K562 (cell line): Measurements from ENCODE around the gene AMER3.

Experiments
- BRCA1 ChIP-seq, 2 experiments: fragments of 450-650 bp in 1 of 2; sonication (generic) in 1 of 2; formaldehyde crosslinking in 1 of 2; IDR thresholded peaks; 2 replicates each; pipeline versions ENCODE4 v1.5.0 to v1.6.1; 2017 to 2020; ENCODE audit warnings: mild to moderate bottlenecking in 1 of 2, missing genetic modification reagents in 1 of 2
- E2F5 ChIP-seq: sonication (generic); formaldehyde crosslinking; IDR thresholded peaks from 2 replicates; pipeline ENCODE4 v1.8.0; 2022; ENCODE audit warnings: mild to moderate bottlenecking, missing genetic modification reagents
- ESRRA ChIP-seq: fragments of 450-650 bp; IDR thresholded peaks from 2 replicates; pipeline ENCODE4 v1.6.1; 2014; ENCODE audit warnings: low read depth, mild to moderate bottlenecking, moderate library complexity, borderline replicate concordance
- EZH2 ChIP-seq: IDR thresholded peaks from 2 replicates; pipeline ENCODE4 v1.6.1; 2012; ENCODE audit warnings: low read depth, mild to moderate bottlenecking, inconsistent platforms, low read length, borderline replicate concordance
- IRF9 ChIP-seq: fragments of 450-650 bp; IDR thresholded peaks from 2 replicates; pipeline ENCODE4 v1.6.1; 2016; ENCODE audit warnings: missing biosample characterization, missing genetic modification characterization
- KDM5B ChIP-seq: fragments of 200-600 bp; sonication (generic); IDR thresholded peaks from 2 replicates; pipeline ENCODE4 v1.6.1; 2012; ENCODE audit warnings: low read depth, mild to moderate bottlenecking, moderate library complexity, low read length, control low read depth, inconsistent platforms; ENCODE audit not compliant: insufficient replicate concordance
- PATZ1 ChIP-seq: fragments of 250-450 bp; sonication (Bioruptor Pico); IDR thresholded peaks from 2 replicates; pipeline ENCODE4 v1.5.0; 2020; ENCODE audit warnings: mild to moderate bottlenecking, borderline replicate concordance
- POLR2A ChIP-seq: fragments of 450-650 bp; conservative IDR thresholded peaks from 2 replicates; pipeline ENCODE4 v1.6.1; 2016

- TF ChIP-seq IRF9: no peak
- TF ChIP-seq E2F5 (CRISPR knock-in tag): no peak
- no peak for TF ChIP-seq POLR2A
- no peak for TF ChIP-seq EZH2
- TF ChIP-seq PATZ1 (CRISPR knock-in tag): no peak
- TF ChIP-seq KDM5B: no peak
- TF ChIP-seq ESRRA: no peak
- TF ChIP-seq BRCA1 (IDR thresholded peaks at IDR 0.05): no peak
- no peak for TF ChIP-seq BRCA1 (CRISPR knock-in tag; IDR thresholded peaks at IDR 0.05)
Observed at GRCh38 chr2:130743278-130743677, 12.1 kb upstream of the AMER3 start.
